ENCODE measurements around the gene TREM1.

DNA sequence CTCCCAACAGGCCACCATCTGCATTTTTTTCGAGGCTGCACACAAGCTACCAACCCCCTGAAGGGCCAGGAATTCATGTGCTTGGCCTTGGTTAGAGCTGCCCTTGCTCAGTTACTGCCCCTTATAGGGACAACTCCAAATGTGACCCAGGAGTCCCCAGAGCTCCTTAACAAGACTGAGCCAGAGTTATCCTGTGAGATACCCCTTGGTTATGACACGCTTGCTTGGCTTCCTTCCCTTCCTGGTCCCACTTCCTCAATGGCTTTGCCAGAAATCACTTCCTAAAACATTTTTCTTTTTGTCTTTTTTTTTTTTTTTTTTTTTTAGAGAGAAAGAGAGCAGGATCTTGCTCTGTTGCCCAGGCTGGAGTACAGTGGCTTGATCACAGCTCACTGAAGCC is 8.9 kb downstream of the TREM1 start:
- TF ChIP-seq, protein P1, sequence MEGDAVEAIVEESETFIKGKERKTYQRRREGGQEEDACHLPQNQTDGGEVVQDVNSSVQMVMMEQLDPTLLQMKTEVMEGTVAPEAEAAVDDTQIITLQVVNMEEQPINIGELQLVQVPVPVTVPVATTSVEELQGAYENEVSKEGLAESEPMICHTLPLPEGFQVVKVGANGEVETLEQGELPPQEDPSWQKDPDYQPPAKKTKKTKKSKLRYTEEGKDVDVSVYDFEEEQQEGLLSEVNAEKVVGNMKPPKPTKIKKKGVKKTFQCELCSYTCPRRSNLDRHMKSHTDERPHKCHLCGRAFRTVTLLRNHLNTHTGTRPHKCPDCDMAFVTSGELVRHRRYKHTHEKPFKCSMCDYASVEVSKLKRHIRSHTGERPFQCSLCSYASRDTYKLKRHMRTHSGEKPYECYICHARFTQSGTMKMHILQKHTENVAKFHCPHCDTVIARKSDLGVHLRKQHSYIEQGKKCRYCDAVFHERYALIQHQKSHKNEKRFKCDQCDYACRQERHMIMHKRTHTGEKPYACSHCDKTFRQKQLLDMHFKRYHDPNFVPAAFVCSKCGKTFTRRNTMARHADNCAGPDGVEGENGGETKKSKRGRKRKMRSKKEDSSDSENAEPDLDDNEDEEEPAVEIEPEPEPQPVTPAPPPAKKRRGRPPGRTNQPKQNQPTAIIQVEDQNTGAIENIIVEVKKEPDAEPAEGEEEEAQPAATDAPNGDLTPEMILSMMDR (conservative IDR thresholded peaks at IDR 0.05; ENCODE audit: low read length), result no peak
- TF ChIP-seq EZH2phosphoT487 (IDR thresholded peaks at IDR 0.05; ENCODE audit: borderline replicate concordance), result no peak

Data from Loucy (cell line).